Endodermal cell (in vitro differentiated cells): Measurements from ENCODE around the gene TMC8. TPM values are rescaled to one million over a fixed set of nuclear protein-coding genes. Genes with fewer than 3 reads are reported as not detected.

Experiments used
- DNase-seq: peaks from one replicate; pipeline ENCODE4 v3.0.0-alpha.2; 2017
- H3K27ac ChIP-seq: 2 replicates; pipeline ENCODE4 v1.5.1; 2013; ENCODE audit warnings: mild to moderate bottlenecking, low read depth, low read length, moderate library complexity
- H3K27me3 ChIP-seq: 2 replicates; pipeline ENCODE4 v1.6.1; 2013; ENCODE audit warnings: mild to moderate bottlenecking, low read length, moderate library complexity; ENCODE audit not compliant: insufficient read depth, control insufficient read depth, poor library complexity, severe bottlenecking
- H3K36me3 ChIP-seq: 2 replicates; pipeline ENCODE4 v1.7.0; 2013; ENCODE audit warnings: mild to moderate bottlenecking, low read length, moderate library complexity; ENCODE audit not compliant: control insufficient read depth, insufficient read depth
- H3K4me1 ChIP-seq: one replicate; pipeline ENCODE4 v1.7.0; 2013; ENCODE audit warnings: low read length; ENCODE audit not compliant: control insufficient read depth, insufficient read depth
- H3K4me3 ChIP-seq: 2 replicates; pipeline ENCODE4 v1.5.1; 2013; ENCODE audit warnings: mild to moderate bottlenecking, low read length, moderate library complexity
- H3K9ac ChIP-seq: 2 replicates; pipeline ENCODE4 v1.6.1; 2013; ENCODE audit warnings: mild to moderate bottlenecking, low read length, moderate library complexity; ENCODE audit not compliant: poor library complexity, severe bottlenecking; ENCODE audit errors: extremely low read depth
- H3K9me3 ChIP-seq: 2 replicates; pipeline ENCODE4 v1.6.1; 2013; ENCODE audit warnings: mild to moderate bottlenecking, low read length, moderate library complexity; ENCODE audit not compliant: control insufficient read depth
- H3K27ac Mint-ChIP-seq: 2 replicates; pipeline ENCODE4 v1.8.0; 2020; ENCODE audit warnings: mixed read lengths
- H3K27me3 Mint-ChIP-seq: 2 replicates; pipeline ENCODE4 v1.8.0; 2021; ENCODE audit warnings: mild to moderate bottlenecking, mixed read lengths; ENCODE audit not compliant: insufficient read depth
- H3K36me3 Mint-ChIP-seq: 2 replicates; pipeline ENCODE4 v1.8.0; 2020; ENCODE audit warnings: low read depth, mixed read lengths
- H3K4me1 Mint-ChIP-seq: 2 replicates; pipeline ENCODE4 v1.8.0; 2020; ENCODE audit warnings: mixed read lengths
- H3K4me3 Mint-ChIP-seq: 2 replicates; pipeline ENCODE4 v1.8.0; 2020; ENCODE audit warnings: mild to moderate bottlenecking, moderate library complexity, mixed read lengths
- H3K9me3 Mint-ChIP-seq: 2 replicates; pipeline ENCODE4 v1.8.0; 2020; ENCODE audit warnings: mild to moderate bottlenecking, mixed read lengths
- CTCF ChIP-seq: fragments of 200-600 bp; sonication (generic); conservative IDR thresholded peaks from 2 replicates; pipeline ENCODE4 v1.5.0; 2021; ENCODE audit warnings: antibody characterized with exemption, mild to moderate bottlenecking
- WGBS, 2 experiments: methylation state at CpG; one replicate each; pipeline versions ENCODE4 v1.1.5 to v1.1.7; 2013; ENCODE audit warnings: missing lambda C conversion rate in 2 of 2, mixed read lengths in 1 of 2; ENCODE audit not compliant: insufficient coverage in 1 of 2, insufficient read length in 1 of 2; 5-methylcytosine and 5-hydroxymethylcytosine counted together
- total RNA-seq, 2 donors: library from RNA; stranded (reverse); fragmentation: NEBNext Ultra II Directional in 1 of 2; extraction: Animal tissue kit (Norgen Biotek cat#: 25700) in 1 of 2; gene quantifications; 2 replicates in 1 of 2; 3 replicates in 1 of 2; pipeline ENCODE4 v1.2.1, GENCODE V29; 2021

The TMC8 gene
- total RNA-seq, 2 donors from 2014 or later, result 0.90 to 3.0 TPM

DNA sequence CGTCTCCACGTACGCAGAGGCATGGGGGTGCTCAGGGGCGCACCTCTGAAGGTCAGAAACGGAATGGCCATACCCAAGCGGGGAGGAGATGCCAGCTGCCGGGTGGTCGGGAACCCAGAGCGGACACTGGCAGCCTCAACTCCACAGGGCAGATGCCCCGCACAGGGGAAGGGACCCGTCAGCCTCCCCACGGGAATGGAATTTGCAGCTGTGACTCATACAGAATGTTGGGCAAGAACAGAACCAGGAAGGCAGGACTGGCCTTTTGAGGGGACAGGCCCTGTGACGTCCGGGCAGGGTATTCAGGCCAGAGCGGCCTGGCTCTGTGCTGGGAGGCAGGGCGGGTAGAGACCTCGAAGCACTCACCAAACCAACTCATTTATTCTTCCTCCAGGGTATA, 48.8 kb downstream of the TMC8 start:
- Histone ChIP-seq H3K27me3 (no peaks in the 10 kb centered on the region), H3K4me1 (no peaks in the 10 kb centered on the region), H3K27ac (no peak overlapping the region), H3K9me3 (no peaks in the 10 kb centered on the region), H3K4me3 (no peak overlapping the region), H3K36me3 (peaks cover 81% of the 10 kb centered on the region), H3K9ac (no peak overlapping the region)
- Mint-ChIP-seq H3K9me3 (no peaks in the 10 kb centered on the region), H3K27me3 (no peaks in the 10 kb centered on the region), H3K4me3 (no peak overlapping the region), H3K36me3 (peaks cover 60% of the 10 kb centered on the region), H3K27ac (peak overlapping the region; percentile 48), H3K4me1 (peaks cover 12% of the 10 kb centered on the region)
- TF ChIP-seq CTCF, result no peak
- DNase-seq, result peak; percentile 53
- WGBS, 2 experiments, result 96 to 97% methylated on average over 12 to 17 of the region's 17 CpGs

DNA sequence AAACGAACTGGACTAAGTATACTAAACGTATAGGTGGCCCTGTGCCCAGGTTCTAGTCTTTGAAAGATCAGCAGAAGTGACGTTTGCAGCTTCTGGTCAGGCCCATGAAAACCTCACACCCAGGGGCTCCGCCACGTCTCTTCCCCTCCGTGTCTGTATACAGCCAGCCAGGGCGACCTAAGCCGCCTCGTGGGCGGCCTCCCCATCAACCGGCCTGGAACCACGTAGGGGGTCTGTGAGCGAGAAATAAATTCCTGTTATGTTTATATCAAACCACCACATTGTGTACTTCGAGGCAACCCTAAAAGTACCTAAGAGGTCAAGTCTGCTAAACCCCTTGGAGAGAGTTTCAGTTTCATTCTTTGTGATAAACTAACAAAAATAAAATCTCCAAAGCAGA, 49.5 kb downstream of the TMC8 start:
- Histone ChIP-seq H3K36me3 (peaks cover 81% of the 10 kb centered on the region), H3K27me3 (no peaks in the 10 kb centered on the region), H3K4me1 (peaks cover 3% of the 10 kb centered on the region), H3K9ac (no peak overlapping the region), H3K9me3 (no peaks in the 10 kb centered on the region), H3K27ac (no peak overlapping the region), H3K4me3 (no peak overlapping the region)
- whole genome bisulfite sequencing, 2 experiments, result 94 to 98% methylated on average over 10 to 14 of the region's 14 CpGs
- H3K27ac Mint-ChIP-seq, result peak overlapping the region; percentile 48
- H3K9me3 Mint-ChIP-seq, result no peaks in the 10 kb centered on the region
- no peak for TF ChIP-seq CTCF
- H3K36me3 Mint-ChIP-seq, result peaks cover 63% of the 10 kb centered on the region
- no peak for DNase-seq
- H3K27me3 Mint-ChIP-seq, result no peaks in the 10 kb centered on the region
- peaks cover 17% of the 10 kb centered on the region for H3K4me1 Mint-ChIP-seq
- H3K4me3 Mint-ChIP-seq, result no peak overlapping the region

DNA sequence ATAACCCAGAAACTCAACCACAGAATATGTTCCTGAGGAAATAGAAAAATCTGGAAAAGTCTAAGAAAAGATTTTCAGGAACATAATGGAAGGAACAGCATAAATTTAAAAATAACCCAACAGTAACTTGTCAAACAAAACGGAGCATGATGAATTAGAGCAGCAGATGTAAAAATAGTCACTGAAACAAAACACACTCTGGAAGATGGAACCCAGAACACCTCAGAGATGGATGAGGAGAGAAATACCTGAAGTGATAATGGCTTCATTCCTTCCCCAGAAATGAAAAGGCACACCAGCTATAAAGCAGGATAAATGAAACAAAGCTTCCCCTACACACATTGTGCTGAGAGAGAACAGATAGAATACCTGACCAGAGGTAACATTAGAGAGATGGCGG, 49.9 kb downstream of the TMC8 start:
- Mint-ChIP-seq H3K4me3 (no peak overlapping the region), H3K27me3 (no peaks in the 10 kb centered on the region), H3K27ac (no peak overlapping the region), H3K36me3 (peaks cover 60% of the 10 kb centered on the region), H3K4me1 (peaks cover 18% of the 10 kb centered on the region), H3K9me3 (no peaks in the 10 kb centered on the region)
- no peak for TF ChIP-seq CTCF
- DNase-seq, result no peak
- Histone ChIP-seq H3K9me3 (no peaks in the 10 kb centered on the region), H3K4me1 (peaks cover 3% of the 10 kb centered on the region), H3K27me3 (no peaks in the 10 kb centered on the region), H3K4me3 (no peak overlapping the region), H3K27ac (no peak overlapping the region), H3K9ac (no peak overlapping the region), H3K36me3 (peaks cover 78% of the 10 kb centered on the region)
- 96 to 100% methylated on average over 1 to 2 of the region's 2 CpGs for WGBS, 2 experiments
